ENCODE results near the gene GEMIN7.
"Not testable (repeated sequence)": the region's sequence is repeated elsewhere in the genome, so short reads cannot be mapped to it uniquely, and the experiment has no call there.

Gene GEMIN7

GRCh38 chr19:45107621-45108150 lies 28.6 kb downstream of the GEMIN7 start:
- peak; percentile 51 for DNase-seq

GRCh38 chr19:45110851-45111266 lies 31.8 kb downstream of the GEMIN7 start:
- DNase-seq = peak; percentile 24

GRCh38 chr19:45112111-45112827 lies 33.2 kb downstream of the GEMIN7 start:
- DNase-seq = no peak

- DNase-seq = no peak
These were observed 34.6 kb downstream of the GEMIN7 start for GRCh38 chr19:45113628-45114027.

DNA sequence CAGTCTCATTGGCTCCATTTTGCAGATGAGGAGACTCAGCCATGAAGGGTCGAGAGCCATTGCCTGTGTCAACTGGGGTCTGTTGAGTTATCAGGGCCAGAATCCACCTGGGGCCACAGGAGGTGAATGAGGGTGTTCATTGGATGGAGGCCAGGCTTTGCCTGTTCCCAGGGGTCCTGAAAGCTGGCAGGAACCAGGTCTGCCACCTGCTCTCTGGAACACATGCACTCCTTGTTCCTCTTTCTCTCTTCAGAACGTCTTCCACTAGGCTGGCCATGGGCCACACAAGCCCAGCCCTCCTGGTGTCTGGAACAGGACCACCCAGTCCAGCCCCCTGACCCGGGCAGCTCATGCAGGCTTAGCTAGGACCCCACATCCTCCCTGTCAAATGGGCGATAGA lies 35.1 kb downstream of the GEMIN7 start:
- no peak for DNase-seq

GRCh38 chr19:45115809-45116615 lies 37.0 kb downstream of the GEMIN7 start:
- peak; percentile 100 for DNase-seq

DNA sequence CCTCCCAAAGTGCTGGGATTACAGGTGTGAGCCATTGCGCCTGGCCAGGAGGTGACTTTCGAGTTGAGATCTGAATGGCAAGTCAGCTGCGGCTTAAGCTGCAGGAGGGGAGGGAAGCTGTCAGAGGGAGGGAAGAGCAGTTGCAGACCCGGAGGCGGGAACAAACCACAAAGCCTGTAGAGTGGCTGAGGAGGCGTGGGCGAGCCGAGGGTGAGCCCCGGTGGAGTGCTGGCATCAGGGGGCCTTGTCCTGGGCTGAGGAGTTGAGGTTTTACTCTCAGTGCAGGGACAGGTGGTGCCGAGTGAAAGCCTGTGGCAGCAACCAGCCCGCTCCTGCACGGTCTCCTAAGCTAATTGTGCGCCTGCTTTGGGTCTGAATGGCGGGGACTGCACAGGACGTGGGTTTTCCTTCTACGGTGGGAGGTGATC lies 38.1 kb downstream of the GEMIN7 start:
- DNase-seq = peak; percentile 87

- DNase-seq = no peak
These were observed 38.6 kb downstream of the GEMIN7 start for GRCh38 chr19:45117671-45118070.

DNA sequence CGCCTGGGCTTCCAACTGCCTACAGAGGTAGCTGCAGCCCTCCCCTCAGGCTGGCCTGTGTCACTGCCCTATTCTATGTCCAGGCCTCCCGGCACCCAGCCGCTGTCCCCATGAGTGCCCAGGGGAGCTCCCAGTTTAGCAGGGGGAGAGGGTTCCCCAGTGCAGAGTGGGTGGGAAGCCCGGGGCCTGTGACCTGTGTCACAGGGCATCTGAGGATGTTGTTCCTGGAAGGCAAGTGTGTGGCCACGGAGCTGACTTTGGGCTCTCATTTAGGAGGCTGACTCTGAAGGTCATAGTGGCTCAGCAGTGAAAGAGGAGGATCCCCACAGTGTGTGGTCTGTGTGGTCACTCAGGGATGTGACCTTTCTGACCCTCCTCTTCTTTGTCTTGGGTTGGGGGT lies 39.0 kb downstream of the GEMIN7 start:
- DNase-seq = no peak

DNA sequence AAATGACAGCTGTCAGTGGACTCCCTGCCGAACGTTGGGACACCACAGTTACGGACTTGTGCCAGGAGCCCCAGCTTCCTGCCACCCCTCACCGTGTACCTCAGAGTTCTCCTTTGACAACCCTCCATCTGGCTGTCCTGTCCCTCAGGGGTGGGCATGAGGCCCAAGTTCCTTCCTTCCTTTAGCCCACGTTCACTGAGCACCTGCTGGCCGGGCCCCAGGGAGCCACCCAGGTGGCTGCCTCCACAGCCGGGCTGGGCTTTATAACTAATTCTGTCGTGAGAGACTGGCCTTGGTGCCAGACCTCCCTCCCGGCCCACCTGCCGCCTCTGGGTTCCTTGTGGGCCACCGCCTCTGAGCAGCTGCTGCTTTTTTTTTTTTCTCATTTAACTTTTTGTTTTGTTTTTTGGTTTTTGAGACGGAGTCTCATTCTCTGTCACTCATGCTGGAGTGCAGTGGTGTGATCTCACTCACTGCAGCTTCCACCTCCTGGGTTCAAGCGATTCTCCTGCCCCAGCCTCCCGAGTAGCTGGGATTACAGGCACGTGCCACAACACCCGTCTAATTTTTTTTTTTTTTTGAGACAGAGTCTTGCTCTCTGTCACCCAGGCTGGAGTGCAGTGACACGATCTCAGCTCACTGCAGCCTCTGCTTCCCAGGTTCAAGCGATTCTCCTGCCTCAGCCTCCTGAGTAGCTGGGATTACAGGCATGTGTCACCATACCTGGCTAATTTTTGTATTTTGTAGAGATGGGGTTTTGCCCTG lies 39.7 kb downstream of the GEMIN7 start:
- not testable (repeated sequence) for DNase-seq

GRCh38 chr19:45119582-45119981 lies 40.5 kb downstream of the GEMIN7 start:
- no peak for DNase-seq

DNA sequence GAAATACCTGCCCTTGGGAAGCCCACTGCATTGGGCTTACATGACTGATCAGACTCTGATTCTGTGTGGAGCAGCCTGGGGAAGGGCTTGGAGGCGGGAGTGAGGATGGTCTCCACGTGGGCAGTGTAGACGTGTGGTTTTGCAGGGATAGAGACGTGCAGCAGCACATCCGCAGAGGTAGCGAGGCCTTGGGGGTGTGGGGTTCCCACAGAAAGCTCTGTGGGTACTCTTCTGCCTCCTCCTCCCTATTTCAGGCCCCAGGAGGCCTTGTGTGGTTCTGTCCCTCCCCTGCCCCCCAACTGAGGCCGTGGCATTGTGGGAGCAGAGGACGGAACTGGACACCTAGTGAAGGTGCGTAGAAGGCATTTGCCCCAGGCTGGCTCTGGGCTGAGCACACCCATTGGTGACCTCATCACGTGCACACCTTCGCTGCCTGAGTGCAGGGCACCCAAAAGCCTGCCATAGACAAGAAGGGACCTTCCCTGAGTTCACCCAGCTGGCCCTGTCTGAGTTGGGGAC lies 42.8 kb downstream of the GEMIN7 start:
- DNase-seq = no peak

- DNase-seq = no peak
These were observed 43.8 kb downstream of the GEMIN7 start for GRCh38 chr19:45122832-45123231.

DNA sequence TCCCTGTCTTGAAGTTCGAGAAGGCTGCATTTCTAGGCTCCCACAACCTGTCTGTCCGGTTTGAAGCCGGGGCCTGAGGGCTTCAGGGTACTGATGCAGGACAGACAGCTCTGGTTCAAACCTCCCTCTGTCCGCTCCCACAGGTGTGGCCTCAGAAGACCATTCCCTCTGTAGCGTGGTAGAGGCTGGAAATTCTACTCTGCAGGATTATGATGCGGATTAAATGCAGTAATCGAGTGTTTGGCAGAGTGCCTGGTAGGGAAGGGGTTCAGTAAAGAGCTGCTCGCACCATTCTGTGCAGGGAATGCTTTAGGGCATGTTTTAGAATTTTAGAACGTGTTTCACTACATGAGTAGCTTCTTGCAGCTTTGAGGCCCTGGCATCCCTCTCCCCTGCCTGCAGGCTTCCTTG lies 44.4 kb downstream of the GEMIN7 start:
- no peak for DNase-seq

GRCh38 chr19:45124021-45124420 lies 45.0 kb downstream of the GEMIN7 start:
- DNase-seq = no peak

DNA sequence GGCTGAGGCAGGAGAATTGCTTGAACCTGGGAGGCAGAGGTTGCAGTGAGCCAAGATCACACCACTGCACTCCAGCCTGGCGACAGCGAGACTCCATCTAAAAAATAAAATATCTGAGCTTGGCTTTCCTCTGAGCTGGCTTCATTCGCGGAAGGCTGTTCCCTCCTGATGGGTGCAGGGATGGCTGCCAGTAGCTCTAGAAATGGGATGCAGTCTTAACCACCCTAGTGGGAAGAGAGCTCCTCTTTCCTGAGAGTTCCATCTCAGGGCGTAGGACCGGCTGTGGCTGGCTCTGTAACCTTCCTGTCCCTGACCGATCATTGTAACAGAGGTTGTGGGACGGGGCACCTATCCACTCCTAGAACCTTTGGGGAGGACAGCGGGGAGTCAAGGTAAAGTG lies 46.3 kb downstream of the GEMIN7 start:
- no peak for DNase-seq

DNA sequence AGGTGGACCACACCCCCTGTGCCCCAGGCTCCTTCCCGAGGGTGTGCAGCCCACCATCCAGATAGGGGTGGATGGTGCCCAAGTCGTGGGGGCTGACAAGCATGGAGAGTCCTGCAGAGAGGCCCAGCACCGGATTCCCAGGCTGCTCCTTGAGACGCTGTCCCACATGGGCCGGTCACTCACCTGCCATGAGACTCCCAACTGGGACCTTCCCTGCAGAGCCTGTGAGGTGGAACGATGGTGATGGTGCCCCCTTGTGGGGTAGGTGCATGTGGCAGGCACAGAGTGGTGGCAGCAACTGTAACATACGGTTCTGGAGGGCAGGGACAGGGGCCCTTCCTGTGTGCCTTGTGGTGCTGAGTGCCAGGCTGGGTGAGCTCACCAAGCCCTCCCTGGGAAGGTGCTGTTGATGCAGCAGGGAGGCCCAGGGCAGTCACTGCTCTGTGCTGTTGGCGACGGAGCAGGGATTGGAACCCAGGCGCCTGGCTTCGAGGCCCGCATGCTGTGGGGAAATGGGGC lies 47.0 kb downstream of the GEMIN7 start:
- DNase-seq = peak; percentile 61

DNA sequence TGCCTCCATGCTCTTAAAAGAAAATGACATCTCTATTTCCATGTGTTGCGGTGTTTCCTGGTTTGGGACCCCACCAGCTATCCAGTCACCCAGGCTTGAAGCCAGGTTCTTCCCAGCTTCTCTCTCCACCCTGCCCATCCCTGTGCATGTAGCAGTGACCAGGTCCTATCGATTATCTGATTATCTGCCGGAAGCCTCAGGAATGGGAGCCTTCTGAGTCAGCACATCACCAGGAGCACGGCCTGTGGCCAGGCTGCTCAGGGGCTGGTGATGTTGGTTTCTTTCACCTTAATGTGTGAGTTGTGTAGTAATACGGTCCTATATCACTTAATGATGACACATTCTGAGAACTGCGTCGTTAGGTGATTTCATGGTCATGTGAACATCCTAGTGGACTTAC lies 47.6 kb downstream of the GEMIN7 start:
- DNase-seq = no peak

DNA sequence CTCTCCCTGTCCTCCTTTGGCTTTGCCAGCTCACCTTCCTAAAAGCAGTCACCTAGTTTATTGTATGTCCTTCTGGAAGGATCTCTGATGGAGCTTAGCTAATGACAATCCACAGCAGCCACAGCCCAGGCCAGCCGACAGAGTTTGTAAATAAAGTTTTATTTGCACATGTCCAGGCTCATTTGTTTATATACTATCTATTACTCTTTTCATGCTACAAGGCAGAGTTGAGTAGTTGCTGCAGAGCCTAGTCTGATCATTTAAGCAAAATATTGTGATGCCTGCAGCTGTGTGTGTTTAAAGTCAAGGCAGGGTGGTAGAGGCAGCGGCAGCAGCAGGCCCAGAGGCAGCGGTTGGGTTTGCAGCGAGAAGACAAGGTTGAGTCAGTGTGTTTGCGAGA lies 49.1 kb downstream of the GEMIN7 start:
- no peak for DNase-seq

- no peak for DNase-seq
These were observed 49.7 kb downstream of the GEMIN7 start for GRCh38 chr19:45128806-45129205.

GRCh38 chr19:45130236-45130635 lies 51.2 kb downstream of the GEMIN7 start:
- DNase-seq = no peak

DNA sequence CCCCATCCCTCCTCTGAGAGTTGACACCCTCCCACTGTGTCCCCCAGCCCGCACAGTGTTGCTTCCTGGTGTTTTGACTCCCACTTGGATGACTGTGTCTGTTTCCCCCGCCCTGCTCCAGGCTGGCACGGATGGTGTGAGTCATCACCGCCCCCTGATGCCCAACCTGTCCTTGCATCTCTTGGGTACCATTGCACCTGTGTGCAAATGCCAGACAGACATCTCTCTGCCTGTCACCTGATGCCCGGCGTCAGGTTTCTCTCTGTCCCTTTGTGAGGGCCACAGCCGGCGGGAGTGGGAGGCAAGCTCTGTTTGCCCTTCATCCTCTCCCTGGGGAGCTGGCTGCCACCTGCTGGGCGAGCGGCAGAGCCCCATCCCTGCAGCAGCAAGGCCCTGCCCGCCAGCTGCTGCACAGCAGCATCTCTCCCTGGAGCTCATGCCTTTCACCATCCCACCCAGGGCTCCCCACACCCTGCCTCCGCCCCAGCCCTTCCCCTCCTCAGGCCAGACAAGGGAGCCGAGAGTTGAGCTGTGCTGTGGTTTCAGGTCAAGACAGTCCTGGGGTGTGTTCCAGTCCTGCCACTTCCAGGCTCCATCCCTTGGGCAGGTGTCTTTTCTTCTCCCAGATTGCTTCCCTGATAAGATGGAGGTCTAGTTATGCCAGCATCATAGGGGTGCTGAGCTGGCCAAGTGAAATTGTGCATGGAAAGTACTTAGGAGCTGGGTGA lies 52.0 kb downstream of the GEMIN7 start:
- no peak for DNase-seq

All from MV-4-11 (cell line).